Measurements from ENCODE around the gene LCOR.
"Not testable (repeated sequence)": the region's sequence is repeated elsewhere in the genome, so short reads cannot be mapped to it uniquely, and the experiment has no call there.

The LCOR gene

DNA sequence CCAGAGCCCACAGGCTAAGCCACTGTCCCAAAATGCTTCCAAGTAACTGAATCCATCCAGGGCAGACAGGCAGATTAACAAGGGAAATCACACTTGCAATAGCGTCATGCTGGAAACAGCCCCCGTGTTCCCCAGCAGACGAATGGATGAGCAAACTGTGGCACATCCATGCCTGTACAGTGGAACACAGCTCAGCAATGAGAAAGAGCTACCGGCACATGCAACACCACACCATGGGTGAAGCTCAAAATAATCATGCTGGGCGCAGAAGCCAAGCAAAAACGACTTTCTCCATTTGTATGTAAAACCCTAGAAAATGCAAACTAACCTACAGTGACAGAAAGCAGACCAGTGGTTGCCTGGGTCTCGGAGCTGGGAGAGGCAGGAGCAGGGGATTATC is 200.5 kb downstream of the LCOR start:
- H3K27me3 Mint-ChIP-seq, result peaks cover 19% of the 10 kb centered on the region
- peaks cover 11% of the 10 kb centered on the region for H3K4me1 Mint-ChIP-seq
- H3K36me3 Mint-ChIP-seq (ENCODE audit: insufficient read depth), result peaks cover 2% of the 10 kb centered on the region
- ATAC-seq (replicated peaks; ENCODE audit: extremely low read depth, poor library complexity, severe bottlenecking), result no peak
- H3K27ac Mint-ChIP-seq (ENCODE audit: low read depth), result no peak overlapping the region
- no peak for DNase-seq (ENCODE audit: low spot score in 2 of 2)
- no peaks in the 10 kb centered on the region for H3K9me3 Mint-ChIP-seq
- no peak overlapping the region for H3K4me3 Mint-ChIP-seq

DNA sequence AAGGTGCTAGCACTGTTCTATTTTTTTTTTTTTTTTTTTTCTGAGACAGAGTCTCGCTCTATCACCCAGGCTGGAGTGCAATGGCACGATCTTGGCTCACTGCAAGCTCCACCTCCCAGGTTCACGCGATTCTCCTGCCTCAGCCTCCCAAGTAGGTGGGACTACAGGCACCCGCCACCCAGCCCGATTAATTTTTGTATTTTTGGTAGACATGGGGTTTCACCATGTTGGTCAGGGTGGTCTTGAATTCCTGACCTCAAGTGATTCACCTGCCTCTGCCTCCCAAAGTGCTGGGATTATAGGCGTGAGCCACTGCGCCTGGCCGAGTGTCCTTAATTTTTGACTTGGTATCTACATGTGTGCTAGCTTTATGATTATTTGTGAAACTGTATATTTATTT is 201.7 kb downstream of the LCOR start:
- H3K27ac Mint-ChIP-seq (ENCODE audit: low read depth); ATAC-seq (replicated peaks; ENCODE audit: extremely low read depth, poor library complexity, severe bottlenecking); H3K36me3 Mint-ChIP-seq (ENCODE audit: insufficient read depth); DNase-seq (ENCODE audit: low spot score in 2 of 2); H3K4me3 Mint-ChIP-seq; H3K9me3 Mint-ChIP-seq: not testable (repeated sequence)
- Mint-ChIP-seq H3K4me1 (peaks cover 11% of the 10 kb centered on the region), H3K27me3 (peaks cover 19% of the 10 kb centered on the region)

DNA sequence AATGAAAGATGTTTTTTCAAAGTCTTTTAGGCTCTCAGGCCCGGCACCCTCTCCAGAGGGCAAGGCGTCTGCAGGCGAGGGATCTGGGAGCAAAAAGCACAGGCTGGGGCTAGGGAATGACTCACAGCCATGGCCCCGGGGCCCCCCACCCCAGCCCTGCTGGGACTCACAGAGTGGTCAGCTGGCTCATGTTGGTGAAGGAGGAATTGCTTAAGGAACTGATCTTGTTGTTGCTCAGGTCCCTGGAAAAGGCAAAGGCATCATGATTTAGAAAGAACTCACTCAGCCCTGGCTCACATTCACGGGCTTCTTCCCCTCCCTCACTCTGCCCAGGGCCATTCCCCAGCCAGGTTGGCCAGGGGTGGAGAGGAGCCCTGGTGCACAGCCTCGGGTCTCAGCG is 202.2 kb downstream of the LCOR start:
- Mint-ChIP-seq H3K9me3 (no peaks in the 10 kb centered on the region), H3K27me3 (peaks cover 19% of the 10 kb centered on the region), H3K4me3 (no peak overlapping the region), H3K36me3 (ENCODE audit: insufficient read depth) (peaks cover 2% of the 10 kb centered on the region), H3K27ac (ENCODE audit: low read depth) (no peak overlapping the region), H3K4me1 (peaks cover 11% of the 10 kb centered on the region)
- ATAC-seq (replicated peaks; ENCODE audit: extremely low read depth, poor library complexity, severe bottlenecking) (no peak), DNase-seq (ENCODE audit: low spot score in 2 of 2) (no peak)

DNA sequence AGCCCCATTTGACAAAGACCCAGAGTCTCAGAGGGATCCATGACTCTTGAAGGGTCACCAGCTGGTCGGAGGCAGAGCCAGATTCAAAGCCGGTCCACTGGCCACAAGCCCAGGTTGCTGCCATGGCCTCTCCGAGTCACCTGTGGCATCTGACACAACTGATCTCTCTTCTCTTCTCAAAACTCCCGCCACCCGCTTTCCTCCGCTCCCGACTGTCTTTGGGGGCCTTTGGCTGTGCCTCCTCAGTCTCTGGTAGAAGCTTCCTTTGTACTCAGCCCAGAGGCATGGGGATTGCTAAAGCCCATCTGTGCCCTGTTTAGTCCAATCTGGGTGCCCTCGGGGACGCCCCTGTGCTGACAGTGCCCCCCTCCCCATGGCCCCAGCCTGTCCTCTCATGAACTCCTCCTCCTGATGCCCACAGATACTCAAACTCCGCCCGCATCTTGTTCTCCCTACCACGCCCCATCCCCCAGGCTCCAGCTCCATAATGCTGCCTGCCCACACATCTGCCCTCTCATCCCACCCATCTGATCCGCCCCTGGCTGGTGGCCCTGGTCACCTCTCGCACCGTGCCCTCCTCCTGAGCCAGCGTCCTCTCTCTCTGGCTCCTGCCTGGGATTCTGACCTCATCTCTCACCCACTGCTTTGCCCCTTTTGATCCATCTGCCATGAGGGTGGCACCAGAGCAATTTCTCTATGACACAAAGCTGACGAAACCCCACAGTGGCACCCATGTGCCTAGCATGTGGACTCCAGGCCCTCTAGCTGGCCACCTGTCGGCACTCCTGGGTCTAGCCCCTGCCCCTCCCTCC is 203.1 kb downstream of the LCOR start:
- peaks cover 19% of the 10 kb centered on the region for H3K27me3 Mint-ChIP-seq
- no peak overlapping the region for H3K27ac Mint-ChIP-seq (ENCODE audit: low read depth)
- H3K9me3 Mint-ChIP-seq, result no peaks in the 10 kb centered on the region
- ATAC-seq (replicated peaks; ENCODE audit: extremely low read depth, poor library complexity, severe bottlenecking) (no peak), DNase-seq (ENCODE audit: low spot score in 2 of 2) (no peak)
- H3K4me1 Mint-ChIP-seq, result peaks cover 11% of the 10 kb centered on the region
- peaks cover 2% of the 10 kb centered on the region for H3K36me3 Mint-ChIP-seq (ENCODE audit: insufficient read depth)
- no peak overlapping the region for H3K4me3 Mint-ChIP-seq

DNA sequence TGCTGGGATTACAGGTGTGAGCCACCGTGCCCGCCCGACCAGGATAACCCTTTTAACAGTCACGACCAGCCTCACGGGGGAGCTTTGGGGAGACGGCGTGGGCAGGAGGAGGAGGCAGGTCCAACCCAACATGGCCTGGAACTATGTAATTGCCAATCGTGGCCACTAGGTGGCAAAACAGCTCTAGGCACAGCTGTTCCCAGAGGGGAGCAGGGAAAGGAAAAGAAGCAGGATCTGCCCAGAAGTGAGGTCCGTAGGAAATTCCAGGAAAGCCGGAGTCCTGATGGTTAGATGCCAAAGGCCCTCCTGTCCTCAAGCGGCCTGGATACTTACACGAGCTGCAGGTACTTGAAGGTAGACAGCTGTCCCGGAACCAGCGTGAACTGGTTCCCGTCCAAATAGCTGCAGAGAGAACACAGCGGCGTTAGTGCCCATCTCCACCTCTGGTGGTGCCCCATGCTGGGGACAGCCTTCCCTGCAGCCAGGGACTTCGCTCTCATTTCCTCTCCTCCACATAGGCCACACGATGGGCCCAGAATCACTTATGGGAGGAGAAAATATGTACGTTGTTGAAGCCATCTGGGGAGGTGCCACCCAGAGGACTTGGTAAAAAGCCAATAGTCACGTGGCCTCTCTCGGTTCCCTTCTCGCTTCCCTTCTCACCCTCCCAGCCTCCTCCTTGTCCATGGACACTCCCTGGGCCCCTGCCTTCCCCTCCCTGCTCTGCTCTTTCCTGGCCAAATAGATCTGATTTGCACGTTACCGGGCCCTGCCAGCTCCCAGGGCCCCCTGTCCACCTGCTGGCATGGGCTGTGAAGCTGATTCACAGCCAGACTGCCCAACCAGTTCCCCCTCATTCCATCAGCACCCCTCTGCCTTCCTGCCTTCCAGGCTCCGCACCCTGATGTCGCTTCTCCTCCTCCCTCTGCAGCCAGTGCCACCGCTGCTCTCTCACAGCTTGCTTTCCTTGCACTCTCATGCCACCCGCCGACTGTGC is 205.6 kb downstream of the LCOR start:
- DNase-seq (ENCODE audit: low spot score in 2 of 2) (peak; percentile 50 to 53), ATAC-seq (replicated peaks; ENCODE audit: extremely low read depth, poor library complexity, severe bottlenecking) (peak; percentile 78)
- Mint-ChIP-seq H3K36me3 (ENCODE audit: insufficient read depth) (no peaks in the 10 kb centered on the region), H3K27me3 (peaks cover 19% of the 10 kb centered on the region), H3K9me3 (no peaks in the 10 kb centered on the region), H3K4me3 (peak overlapping the region; percentile 40), H3K4me1 (peaks cover 11% of the 10 kb centered on the region), H3K27ac (ENCODE audit: low read depth) (no peak overlapping the region)

DNA sequence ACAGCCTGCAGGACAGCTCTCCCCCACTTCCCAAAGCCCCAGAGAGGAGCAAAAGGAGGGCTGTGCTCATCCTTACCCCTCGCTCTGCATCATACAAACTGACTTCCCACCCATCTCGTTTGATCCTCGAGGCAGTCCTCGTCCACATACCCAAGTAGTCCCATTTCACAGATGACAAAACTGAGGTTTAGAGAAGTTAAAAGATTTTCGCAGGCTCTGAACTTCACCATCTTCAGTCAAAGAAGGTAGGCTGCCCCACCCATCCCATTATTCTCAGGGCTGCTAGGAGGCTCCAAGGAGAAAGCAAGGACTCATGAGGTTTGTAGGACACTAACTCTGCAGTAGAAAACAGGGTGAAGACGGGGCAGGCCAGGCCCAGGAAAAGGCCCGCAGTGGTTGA is 206.6 kb downstream of the LCOR start:
- peak overlapping the region; percentile 40 for H3K4me3 Mint-ChIP-seq
- no peak for ATAC-seq (replicated peaks; ENCODE audit: extremely low read depth, poor library complexity, severe bottlenecking)
- no peak for DNase-seq (ENCODE audit: low spot score in 2 of 2)
- no peak overlapping the region for H3K27ac Mint-ChIP-seq (ENCODE audit: low read depth)
- H3K4me1 Mint-ChIP-seq, result peaks cover 11% of the 10 kb centered on the region
- peaks cover 19% of the 10 kb centered on the region for H3K27me3 Mint-ChIP-seq
- H3K36me3 Mint-ChIP-seq (ENCODE audit: insufficient read depth), result no peaks in the 10 kb centered on the region
- no peaks in the 10 kb centered on the region for H3K9me3 Mint-ChIP-seq

DNA sequence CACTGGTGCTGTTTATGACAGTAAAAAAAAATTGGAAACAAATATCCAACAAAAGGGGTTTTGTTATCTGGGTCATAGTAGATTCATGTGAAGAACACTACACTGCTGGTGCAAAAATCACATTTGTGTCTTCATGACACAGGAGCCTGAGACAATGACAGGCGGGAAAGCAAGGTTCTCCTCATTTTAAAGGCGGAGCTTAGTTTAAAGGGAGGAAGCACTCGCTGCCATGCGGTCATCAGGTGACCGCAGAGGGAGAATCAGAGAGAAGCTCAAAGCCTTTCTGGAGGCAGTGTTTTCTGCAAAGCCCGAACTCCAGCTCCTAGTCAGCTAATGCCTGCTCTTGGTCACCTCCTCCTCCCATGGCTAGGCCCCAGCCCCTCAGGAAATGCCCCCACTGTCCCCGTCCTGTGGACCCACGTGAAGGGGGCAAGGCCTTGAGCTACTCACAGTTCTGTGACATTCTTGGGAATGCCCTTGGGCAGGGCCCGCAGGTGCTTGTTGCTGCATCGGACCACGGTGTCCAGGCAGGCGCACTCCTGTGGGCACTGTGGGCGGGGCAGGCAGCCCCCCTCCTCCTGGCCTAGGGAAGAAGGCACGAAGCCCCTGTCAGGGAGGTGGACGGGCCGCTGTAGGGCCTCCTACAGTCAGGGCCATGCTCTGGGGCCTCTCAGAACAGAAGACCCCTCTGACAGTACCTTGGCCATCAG is 207.6 kb downstream of the LCOR start:
- Mint-ChIP-seq H3K27me3 (peaks cover 18% of the 10 kb centered on the region), H3K4me3 (no peak overlapping the region), H3K4me1 (peaks cover 11% of the 10 kb centered on the region), H3K27ac (ENCODE audit: low read depth) (no peak overlapping the region), H3K9me3 (no peaks in the 10 kb centered on the region), H3K36me3 (ENCODE audit: insufficient read depth) (no peaks in the 10 kb centered on the region)
- no peak for ATAC-seq (replicated peaks; ENCODE audit: extremely low read depth, poor library complexity, severe bottlenecking)
- DNase-seq (ENCODE audit: low spot score in 2 of 2), result no peak

DNA sequence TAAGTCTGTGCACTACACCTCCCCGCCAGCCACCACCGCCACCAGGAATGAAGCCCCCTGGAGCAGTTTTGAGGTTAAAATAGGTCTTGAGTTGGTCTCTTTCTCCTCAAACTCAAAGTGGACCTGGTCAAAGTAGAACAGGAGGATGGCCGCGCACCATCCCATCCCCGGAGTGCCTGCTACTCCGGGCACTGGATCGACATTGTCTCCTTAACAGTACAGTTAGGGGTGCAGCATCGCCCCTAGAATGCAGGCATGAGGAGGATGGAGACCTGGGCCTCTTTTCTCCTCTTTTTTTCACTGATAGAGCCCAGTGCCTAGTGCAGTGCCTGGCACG is 208.1 kb downstream of the LCOR start:
- Mint-ChIP-seq H3K9me3 (no peaks in the 10 kb centered on the region), H3K4me3 (no peak overlapping the region), H3K4me1 (peaks cover 11% of the 10 kb centered on the region), H3K27ac (ENCODE audit: low read depth) (no peak overlapping the region), H3K27me3 (peaks cover 13% of the 10 kb centered on the region), H3K36me3 (ENCODE audit: insufficient read depth) (no peaks in the 10 kb centered on the region)
- no peak for DNase-seq (ENCODE audit: low spot score in 2 of 2)
- no peak for ATAC-seq (replicated peaks; ENCODE audit: extremely low read depth, poor library complexity, severe bottlenecking)

DNA sequence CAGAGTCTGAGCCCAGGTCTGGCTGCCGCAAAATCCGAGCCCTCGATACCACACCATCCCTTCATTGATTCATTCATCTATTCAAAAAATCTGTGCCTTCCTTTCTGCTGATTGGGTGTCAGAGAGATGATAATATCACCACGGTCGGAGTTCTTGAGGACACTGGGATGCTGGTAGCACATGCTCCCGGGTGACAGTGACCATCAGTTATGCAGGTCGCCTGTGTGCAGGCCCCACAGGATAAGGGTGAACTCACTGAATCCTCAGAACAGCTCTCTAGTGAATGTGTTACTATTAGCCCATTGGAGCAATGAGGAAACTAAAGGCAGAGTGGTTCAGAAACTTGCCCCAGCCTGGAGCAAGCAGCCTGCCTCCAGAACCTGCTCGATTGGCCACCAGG is 208.6 kb downstream of the LCOR start:
- no peaks in the 10 kb centered on the region for H3K36me3 Mint-ChIP-seq (ENCODE audit: insufficient read depth)
- H3K27me3 Mint-ChIP-seq, result peaks cover 8% of the 10 kb centered on the region
- H3K9me3 Mint-ChIP-seq, result no peaks in the 10 kb centered on the region
- peaks cover 11% of the 10 kb centered on the region for H3K4me1 Mint-ChIP-seq
- DNase-seq (ENCODE audit: low spot score in 2 of 2) (no peak), ATAC-seq (replicated peaks; ENCODE audit: extremely low read depth, poor library complexity, severe bottlenecking) (no peak)
- H3K27ac Mint-ChIP-seq (ENCODE audit: low read depth), result no peak overlapping the region
- no peak overlapping the region for H3K4me3 Mint-ChIP-seq

DNA sequence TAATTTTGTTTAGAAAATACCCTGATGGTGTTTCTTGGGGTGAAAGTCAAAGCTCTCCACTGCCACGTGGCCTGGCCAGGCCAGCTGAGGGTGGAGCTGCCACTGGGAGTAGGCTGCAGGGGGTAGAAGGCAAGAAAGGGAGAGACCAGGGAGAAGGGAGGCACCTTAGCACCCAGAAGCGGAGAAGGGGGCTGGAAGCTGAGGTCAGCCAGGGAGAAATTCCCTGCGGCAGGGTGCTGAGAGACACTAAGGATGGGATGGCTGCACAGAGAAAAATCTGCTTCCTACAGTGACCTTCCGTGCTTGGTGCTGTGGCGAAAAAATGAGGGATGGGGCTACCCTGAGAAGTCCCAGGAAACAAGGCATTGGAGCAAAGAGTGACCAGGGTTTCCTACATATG is 210.0 kb downstream of the LCOR start:
- H3K4me1 Mint-ChIP-seq, result peaks cover 6% of the 10 kb centered on the region
- ATAC-seq (replicated peaks; ENCODE audit: extremely low read depth, poor library complexity, severe bottlenecking) (no peak), DNase-seq (ENCODE audit: low spot score in 2 of 2) (no peak)
- H3K9me3 Mint-ChIP-seq, result no peaks in the 10 kb centered on the region
- no peaks in the 10 kb centered on the region for H3K27me3 Mint-ChIP-seq
- peak overlapping the region; percentile 78 for H3K27ac Mint-ChIP-seq (ENCODE audit: low read depth)
- H3K36me3 Mint-ChIP-seq (ENCODE audit: insufficient read depth), result no peaks in the 10 kb centered on the region
- H3K4me3 Mint-ChIP-seq, result no peak overlapping the region

DNA sequence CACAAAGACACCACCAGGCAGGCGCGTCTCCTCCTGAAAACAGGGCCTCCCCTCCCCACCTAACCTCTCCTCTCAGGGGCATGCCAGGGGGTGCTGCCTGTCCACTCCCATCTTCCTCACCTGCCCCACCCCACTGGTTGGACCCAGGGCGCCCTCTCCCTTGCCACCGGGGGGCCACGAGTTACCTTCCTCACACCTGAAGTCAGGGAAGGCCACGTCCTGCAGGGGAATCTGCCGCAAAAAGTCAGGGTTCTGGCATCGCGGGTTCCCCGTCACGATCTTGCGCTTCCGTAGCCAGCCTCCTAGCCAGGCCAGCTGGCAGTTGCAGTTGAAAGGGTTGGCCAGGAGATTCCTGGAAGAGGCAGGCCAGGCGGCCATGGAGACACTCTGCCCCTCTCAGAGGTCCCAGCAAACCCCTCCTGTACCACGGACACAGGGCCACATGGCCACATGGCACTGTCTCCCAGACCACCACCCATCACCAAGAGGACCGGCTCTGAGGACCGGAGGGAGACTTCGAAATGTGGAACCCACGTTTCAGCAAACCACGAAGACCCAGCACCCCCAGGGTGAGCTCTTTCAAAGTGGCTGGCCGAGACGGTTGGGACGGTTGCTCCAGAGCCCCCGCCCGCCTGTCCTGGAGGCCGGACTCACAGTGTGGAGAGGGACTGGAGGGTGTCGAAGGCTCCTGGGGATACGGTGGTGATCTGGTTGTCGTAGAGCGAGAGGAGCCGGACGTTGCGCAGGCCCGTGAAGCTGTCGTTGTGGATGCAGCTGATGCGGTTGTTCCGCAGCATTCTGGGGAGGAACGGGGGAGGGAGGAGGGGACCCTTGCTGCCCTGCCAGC is 210.8 kb downstream of the LCOR start:
- Mint-ChIP-seq H3K4me1 (no peaks in the 10 kb centered on the region), H3K27me3 (no peaks in the 10 kb centered on the region), H3K9me3 (no peaks in the 10 kb centered on the region), H3K4me3 (no peak overlapping the region), H3K27ac (ENCODE audit: low read depth) (no peak overlapping the region), H3K36me3 (ENCODE audit: insufficient read depth) (no peaks in the 10 kb centered on the region)
- DNase-seq (ENCODE audit: low spot score in 2 of 2) (no peak), ATAC-seq (replicated peaks; ENCODE audit: extremely low read depth, poor library complexity, severe bottlenecking) (no peak)

DNA sequence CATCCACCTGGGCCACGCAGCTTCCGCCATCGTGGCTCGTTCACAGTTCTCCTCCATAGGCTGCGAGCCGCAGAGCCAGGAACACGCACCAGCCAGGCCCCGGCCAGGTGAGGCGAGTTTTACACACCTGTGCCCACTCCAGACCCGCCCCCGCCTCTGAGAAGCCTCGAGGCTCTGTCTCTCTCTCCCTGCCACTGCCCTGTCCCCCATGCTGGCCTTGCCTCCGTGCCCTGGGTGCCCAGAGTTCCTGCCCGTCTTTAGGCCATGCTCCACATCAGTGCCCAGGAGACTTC is 211.4 kb downstream of the LCOR start:
- no peak overlapping the region for H3K4me3 Mint-ChIP-seq
- no peaks in the 10 kb centered on the region for H3K27me3 Mint-ChIP-seq
- no peaks in the 10 kb centered on the region for H3K4me1 Mint-ChIP-seq
- ATAC-seq (replicated peaks; ENCODE audit: extremely low read depth, poor library complexity, severe bottlenecking), result no peak
- DNase-seq (ENCODE audit: low spot score in 2 of 2), result no peak
- H3K9me3 Mint-ChIP-seq, result no peaks in the 10 kb centered on the region
- H3K27ac Mint-ChIP-seq (ENCODE audit: low read depth), result no peak overlapping the region
- no peaks in the 10 kb centered on the region for H3K36me3 Mint-ChIP-seq (ENCODE audit: insufficient read depth)

Data from central memory CD8-positive, alpha-beta T cell (primary cell).